ENCODE data around the gene SMYD3.

Gene SMYD3

GRCh38 chr1:246506674-246507481, at the start of gene SMYD3:
Gene SMYD3 (minus strand): TSS chr1:246507279.
- Mint-ChIP-seq H3K9me3 (no peaks in the 10 kb centered on the region), H3K36me3 (ENCODE audit: low read depth) (peaks cover 28% of the 10 kb centered on the region), H3K27ac (peak within 1 kb of the TSS; percentile 90), H3K4me3 (peak within 1 kb of the TSS; percentile 96), H3K4me1 (ENCODE audit: low read depth) (peaks cover 31% of the 10 kb centered on the region), H3K27me3 (no peaks in the 10 kb centered on the region)

DNA sequence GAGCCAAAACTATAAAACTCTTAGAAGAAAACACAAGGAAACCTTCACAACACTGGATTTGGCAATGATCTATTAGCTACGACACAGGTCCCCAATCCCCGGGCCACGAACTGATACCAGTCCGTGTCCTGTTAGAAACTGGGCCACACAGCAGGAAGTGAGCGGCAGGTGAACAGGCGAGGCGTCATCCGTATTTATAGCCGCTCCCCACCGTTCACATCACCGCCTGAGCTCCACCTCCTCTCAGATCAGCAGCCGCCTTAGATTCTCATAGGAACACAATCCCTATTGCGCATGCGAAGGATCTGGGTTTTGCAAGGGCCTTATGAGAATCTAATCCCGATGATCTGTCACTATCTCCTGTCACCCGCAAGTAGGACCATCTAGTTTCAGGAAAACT, 47.1 kb upstream of the SMYD3 start:
- Mint-ChIP-seq H3K36me3 (ENCODE audit: low read depth) (peaks cover 57% of the 10 kb centered on the region), H3K27me3 (no peaks in the 10 kb centered on the region), H3K4me3 (no peak overlapping the region), H3K27ac (no peak overlapping the region), H3K4me1 (ENCODE audit: low read depth) (no peaks in the 10 kb centered on the region), H3K9me3 (no peaks in the 10 kb centered on the region)

- Mint-ChIP-seq H3K27ac (no peak overlapping the region), H3K4me1 (ENCODE audit: low read depth) (no peaks in the 10 kb centered on the region), H3K9me3 (no peaks in the 10 kb centered on the region), H3K4me3 (no peak overlapping the region), H3K27me3 (no peaks in the 10 kb centered on the region), H3K36me3 (ENCODE audit: low read depth) (peaks cover 55% of the 10 kb centered on the region)
Observed at GRCh38 chr1:246552110-246552509, 45.0 kb upstream of the SMYD3 start.

- no peaks in the 10 kb centered on the region for H3K4me1 Mint-ChIP-seq (ENCODE audit: low read depth)
- H3K9me3 Mint-ChIP-seq = no peaks in the 10 kb centered on the region
- no peak overlapping the region for H3K27ac Mint-ChIP-seq
- H3K36me3 Mint-ChIP-seq (ENCODE audit: low read depth) = peaks cover 51% of the 10 kb centered on the region
- no peak overlapping the region for H3K4me3 Mint-ChIP-seq
- H3K27me3 Mint-ChIP-seq = no peaks in the 10 kb centered on the region
Observed at GRCh38 chr1:246550402-246550801, 43.3 kb upstream of the SMYD3 start.

GRCh38 chr1:246549665-246550064, 42.6 kb upstream of the SMYD3 start:
- Mint-ChIP-seq H3K27ac (no peak overlapping the region), H3K4me3 (no peak overlapping the region), H3K9me3 (no peaks in the 10 kb centered on the region), H3K27me3 (no peaks in the 10 kb centered on the region), H3K36me3 (ENCODE audit: low read depth) (peaks cover 45% of the 10 kb centered on the region), H3K4me1 (ENCODE audit: low read depth) (no peaks in the 10 kb centered on the region)

GRCh38 chr1:246544001-246544400, 36.9 kb upstream of the SMYD3 start:
- Mint-ChIP-seq H3K27ac (no peak overlapping the region), H3K9me3 (no peaks in the 10 kb centered on the region), H3K4me1 (ENCODE audit: low read depth) (no peaks in the 10 kb centered on the region), H3K27me3 (no peaks in the 10 kb centered on the region), H3K4me3 (no peak overlapping the region), H3K36me3 (ENCODE audit: low read depth) (peaks cover 39% of the 10 kb centered on the region)

GRCh38 chr1:246540738-246541491, 33.8 kb upstream of the SMYD3 start:
- Mint-ChIP-seq H3K27ac (no peak overlapping the region), H3K27me3 (no peaks in the 10 kb centered on the region), H3K9me3 (no peaks in the 10 kb centered on the region), H3K36me3 (ENCODE audit: low read depth) (peaks cover 33% of the 10 kb centered on the region), H3K4me1 (ENCODE audit: low read depth) (no peaks in the 10 kb centered on the region), H3K4me3 (no peak overlapping the region)

DNA sequence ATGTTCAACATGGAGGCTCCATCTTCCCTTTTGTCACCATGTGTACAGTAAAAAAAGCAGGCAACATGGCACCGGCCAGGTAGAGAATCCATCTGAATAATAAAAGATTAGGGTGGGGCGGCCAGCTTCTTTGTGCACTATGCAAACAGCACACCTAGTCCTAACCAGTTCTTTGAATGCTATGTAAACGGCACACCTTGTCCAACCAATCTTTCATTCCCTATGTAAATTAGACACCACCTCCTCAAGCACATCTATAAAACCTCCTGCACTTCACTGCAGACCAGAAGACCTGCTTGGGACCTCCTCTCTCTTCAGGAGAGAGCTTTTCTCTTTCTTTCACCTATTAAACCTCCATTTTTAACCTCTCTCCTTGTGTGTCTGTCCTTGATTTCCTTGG, 30.8 kb upstream of the SMYD3 start:
- Mint-ChIP-seq H3K4me1 (ENCODE audit: low read depth) (no peaks in the 10 kb centered on the region), H3K4me3 (no peak overlapping the region), H3K9me3 (no peaks in the 10 kb centered on the region), H3K36me3 (ENCODE audit: low read depth) (peaks cover 20% of the 10 kb centered on the region), H3K27ac (no peak overlapping the region), H3K27me3 (no peaks in the 10 kb centered on the region)

DNA sequence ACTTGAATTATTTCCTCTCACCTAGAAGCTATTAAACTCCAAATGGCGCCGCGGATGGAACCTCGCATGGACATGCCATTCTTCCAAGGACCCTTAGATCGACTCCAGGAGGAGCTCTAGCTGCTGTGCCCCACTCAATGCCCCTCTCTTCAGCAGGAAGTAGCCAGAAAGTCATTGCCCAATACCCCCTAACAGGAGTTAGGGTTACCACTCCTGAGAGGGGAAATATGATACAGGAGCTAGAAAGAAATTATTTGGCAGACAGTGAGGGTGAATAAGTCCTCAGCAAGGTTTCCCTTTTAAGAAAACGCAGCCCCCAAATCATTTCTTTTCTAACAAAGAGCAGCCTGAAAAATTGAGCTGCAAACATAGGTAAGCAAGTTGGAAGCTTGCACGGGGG, 30.4 kb upstream of the SMYD3 start:
- no peaks in the 10 kb centered on the region for H3K9me3 Mint-ChIP-seq
- H3K27ac Mint-ChIP-seq = no peak overlapping the region
- H3K4me1 Mint-ChIP-seq (ENCODE audit: low read depth) = no peaks in the 10 kb centered on the region
- H3K4me3 Mint-ChIP-seq = no peak overlapping the region
- no peaks in the 10 kb centered on the region for H3K27me3 Mint-ChIP-seq
- H3K36me3 Mint-ChIP-seq (ENCODE audit: low read depth) = peaks cover 20% of the 10 kb centered on the region

DNA sequence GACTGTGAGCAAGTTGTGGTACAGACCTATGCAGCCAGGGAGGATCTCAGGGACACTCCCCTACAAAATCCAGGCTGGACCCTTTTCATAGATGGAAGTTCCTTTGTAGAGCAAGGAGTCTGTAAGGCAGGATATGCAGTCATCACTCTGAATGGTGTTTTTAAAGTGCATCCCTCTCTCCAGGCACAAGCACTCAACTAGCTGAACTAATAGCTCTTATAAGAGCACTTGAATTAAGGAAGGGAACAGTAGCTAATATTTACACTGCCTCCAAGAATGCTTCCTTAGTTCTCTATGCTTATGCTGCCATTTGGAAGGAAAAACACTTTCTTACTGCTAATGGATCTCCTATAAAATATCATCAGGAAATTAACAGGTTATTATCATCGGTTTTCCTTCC, 27.0 kb upstream of the SMYD3 start:
- Mint-ChIP-seq H3K9me3 (peaks cover 9% of the 10 kb centered on the region), H3K36me3 (ENCODE audit: low read depth) (peaks cover 7% of the 10 kb centered on the region)

DNA sequence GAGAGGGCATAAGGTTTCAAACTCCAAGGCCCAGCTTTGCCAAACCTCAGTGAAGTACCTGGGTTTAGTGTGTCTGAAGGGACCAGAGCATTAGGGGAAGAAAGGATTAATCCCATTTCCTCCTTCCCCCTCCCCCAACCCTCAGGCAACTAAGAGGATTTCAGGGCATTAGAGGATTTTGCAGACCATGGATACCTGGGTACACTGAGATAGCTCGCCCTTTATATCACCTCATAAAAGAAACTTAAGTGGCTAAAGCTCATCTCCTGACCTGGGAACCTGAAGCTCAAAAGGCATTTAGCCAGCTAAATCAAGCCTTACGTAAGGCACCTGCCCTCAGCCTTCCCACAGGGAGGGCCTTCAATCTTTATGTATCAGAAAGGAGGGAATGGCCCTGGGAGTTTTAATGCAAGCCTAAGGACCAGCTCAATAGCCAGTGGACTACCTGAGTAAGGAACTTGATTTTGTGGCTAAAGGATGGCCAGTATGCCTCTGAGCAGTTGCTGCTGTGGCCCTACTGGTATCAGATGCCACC, 26.4 kb upstream of the SMYD3 start:
- Mint-ChIP-seq H3K36me3 (ENCODE audit: low read depth) (peaks cover under 1% of the 10 kb centered on the region), H3K4me1 (ENCODE audit: low read depth) (no peaks in the 10 kb centered on the region), H3K27me3 (peaks cover 3% of the 10 kb centered on the region), H3K27ac (no peak overlapping the region), H3K4me3 (no peak overlapping the region), H3K9me3 (peaks cover 9% of the 10 kb centered on the region)

More for the DNA sequence above, 27.0 kb upstream of the SMYD3 start:
- no peak overlapping the region for H3K27ac Mint-ChIP-seq
- H3K27me3 Mint-ChIP-seq = peaks cover 3% of the 10 kb centered on the region
- no peaks in the 10 kb centered on the region for H3K4me1 Mint-ChIP-seq (ENCODE audit: low read depth)
- no peak overlapping the region for H3K4me3 Mint-ChIP-seq

GRCh38 chr1:246532519-246532918, 25.4 kb upstream of the SMYD3 start:
- Mint-ChIP-seq H3K9me3 (peaks cover 9% of the 10 kb centered on the region), H3K4me3 (no peak overlapping the region), H3K36me3 (ENCODE audit: low read depth) (no peaks in the 10 kb centered on the region), H3K27me3 (peaks cover 3% of the 10 kb centered on the region), H3K27ac (no peak overlapping the region), H3K4me1 (ENCODE audit: low read depth) (peaks cover under 1% of the 10 kb centered on the region)

- peaks cover 9% of the 10 kb centered on the region for H3K9me3 Mint-ChIP-seq
- no peak overlapping the region for H3K27ac Mint-ChIP-seq
- H3K27me3 Mint-ChIP-seq = peaks cover 3% of the 10 kb centered on the region
- peaks cover 6% of the 10 kb centered on the region for H3K4me1 Mint-ChIP-seq (ENCODE audit: low read depth)
- H3K4me3 Mint-ChIP-seq = no peak overlapping the region
- no peaks in the 10 kb centered on the region for H3K36me3 Mint-ChIP-seq (ENCODE audit: low read depth)
Observed at GRCh38 chr1:246530482-246530881, 23.4 kb upstream of the SMYD3 start.

- no peak overlapping the region for H3K27ac Mint-ChIP-seq
- H3K27me3 Mint-ChIP-seq = peaks cover 3% of the 10 kb centered on the region
- peaks cover 6% of the 10 kb centered on the region for H3K4me1 Mint-ChIP-seq (ENCODE audit: low read depth)
- H3K36me3 Mint-ChIP-seq (ENCODE audit: low read depth) = no peaks in the 10 kb centered on the region
- H3K9me3 Mint-ChIP-seq = peaks cover 9% of the 10 kb centered on the region
- no peak overlapping the region for H3K4me3 Mint-ChIP-seq
Observed at GRCh38 chr1:246528933-246529731, 22.1 kb upstream of the SMYD3 start.
